LNCAP (cell line): ENCODE data around the gene C5orf47.

Source experiments
- CTCF ChIP-seq: fragments of 450-650 bp; IDR thresholded peaks from 2 replicates; pipeline ENCODE4 v1.5.1; 2017; ENCODE audit warnings: mild to moderate bottlenecking

Gene C5orf47

GRCh38 chr5:173963867-173964441 is 25.0 kb upstream of the C5orf47 start:
- no peak for TF ChIP-seq CTCF

- no peak for TF ChIP-seq CTCF
Measured at GRCh38 chr5:173964506-173964905, 24.5 kb upstream of the C5orf47 start.

GRCh38 chr5:173967241-173967640 is 21.7 kb upstream of the C5orf47 start:
- TF ChIP-seq CTCF = no peak

GRCh38 chr5:173968154-173968797 is 20.7 kb upstream of the C5orf47 start:
- no peak for TF ChIP-seq CTCF

- TF ChIP-seq CTCF = no peak
Measured at GRCh38 chr5:173969167-173970049, 19.6 kb upstream of the C5orf47 start.

GRCh38 chr5:173970878-173971650 is 17.9 kb upstream of the C5orf47 start:
- TF ChIP-seq CTCF = no peak

GRCh38 chr5:173971681-173972345 is 17.2 kb upstream of the C5orf47 start:
- TF ChIP-seq CTCF = no peak
